Stomach (tissue), 19 donors: ENCODE results near the gene IFT27. TPM values are rescaled to one million over a fixed set of nuclear protein-coding genes. Genes with fewer than 3 reads are reported as not detected.
A peak's percentile ranks its signal among the peaks of the same experiment; 100 is the strongest.

Experiments used
- DNase-seq, 2 donors: peaks; one replicate each; pipeline versions ENCODE4 v3.0.0 to v3.0.0-alpha.2; 2013 to 2019
- H3K27ac ChIP-seq, 5 donors: fragments of 200-600 bp in 4 of 5; sonication (generic) in 4 of 5; one replicate each; pipeline ENCODE4 v1.5.1; 2013 to 2019; ENCODE audit warnings: mild to moderate bottlenecking in 1 of 5, moderate library complexity in 1 of 5
- H3K27me3 ChIP-seq, 3 donors: fragments of 200-600 bp; sonication (generic); one replicate each; pipeline ENCODE4 v1.5.1; 2017 to 2019; ENCODE audit warnings: mixed run types in 1 of 3
- H3K36me3 ChIP-seq, 4 donors: fragments of 200-600 bp; sonication (generic); 1 replicate in 3 of 4; 2 replicates in 1 of 4; pipeline ENCODE4 v1.5.1; 2016 to 2019
- H3K4me1 ChIP-seq, 4 donors: fragments of 200-600 bp; sonication (generic); one replicate each; pipeline ENCODE4 v1.5.1; 2016 to 2019
- H3K4me3 ChIP-seq, 4 donors: fragments of 200-600 bp; sonication (generic) in 3 of 4; one replicate each; pipeline ENCODE4 v1.5.1; 2016 to 2019; ENCODE audit warnings: mild to moderate bottlenecking in 1 of 4
- H3K9me3 ChIP-seq, 4 donors: fragments of 200-600 bp; sonication (generic); one replicate each; pipeline ENCODE4 v1.5.1; 2016 to 2019
- CTCF ChIP-seq, 7 experiments: fragments of 450-650 bp in 4 of 7; fragments of 200-600 bp in 3 of 7; sonication (generic) in 3 of 7; IDR thresholded peaks; one replicate each; pipeline ENCODE4 v1.5.1; 2016 to 2019; ENCODE audit warnings: antibody characterized with exemption in 7 of 7, control low read depth in 2 of 7, mild to moderate bottlenecking in 1 of 7
- EP300 ChIP-seq: sonication (generic); formaldehyde crosslinking; IDR thresholded peaks from one replicate; pipeline ENCODE4 v1.6.1; 2017; ENCODE audit warnings: antibody characterized with exemption
- POLR2A ChIP-seq, 4 donors: fragments of 450-650 bp; IDR thresholded peaks; one replicate each; pipeline ENCODE4 v1.6.1; 2016; ENCODE audit warnings: antibody characterized with exemption in 4 of 4, control low read depth in 2 of 4, mild to moderate bottlenecking in 1 of 4, moderate library complexity in 1 of 4
- POLR2AphosphoS5 ChIP-seq, 3 donors: sonication (generic); formaldehyde crosslinking; IDR thresholded peaks; one replicate each; pipeline ENCODE4 v1.6.1; 2016; ENCODE audit warnings: antibody characterized with exemption in 3 of 3
- WGBS, 5 donors: extraction: QIAGEN DNeasy Blood & Tissue Kit in 3 of 5; methylation state at CpG; one replicate each; pipeline versions ENCODE4 v1.1.5 to v1.1.7; 2013 to 2018; 5-methylcytosine and 5-hydroxymethylcytosine counted together
- intact Hi-C: fragments of 100-400 bp; cut with DNase I; formaldehyde crosslinking; loops from one replicate; pipeline ENCODE4 v1.15.1; 2023; ENCODE audit warnings: low total_unique reads
- long read RNA-seq, 10 donors: transcript quantifications; one replicate each; lab custom pipeline, GENCODE V29; 2026
- polyA plus RNA-seq, 3 donors: library from polyadenylated mRNA; stranded (reverse); fragments of 200-250 nt; gene quantifications; one replicate each; pipeline ENCODE4 v1.2.3, GENCODE V29; 2013
- total RNA-seq, 5 donors: library from RNA; depleted of rRNA; stranded (reverse); fragments of >200 nt; gene quantifications; one replicate each; pipeline versions ENCODE4 v1.1.0 to v1.2.3, GENCODE V29; 2014 to 2016
- donor health status: healthy with polysubstance abuse.
- donor health status: Bipolar disorder and iron deficiency.
- donor health status: healthy.

Gene IFT27
- 10 to 100 TPM in 3 of 5 donors, 1 to 10 TPM in 2; 8.2 to 36.1 (median 13.8) TPM for total RNA-seq
- polyA plus RNA-seq = 10 to 100 TPM; 19.4 to 31.5 (median 24.6) TPM
- long read RNA-seq, donor 1, transcript IFT27-205 (7 exons, 1,095 nt) = major isoform, 10 of 10 reads
- long read RNA-seq, donor 1, partial matches to known transcripts = 0 of 10 reads
- long read RNA-seq, donor 1, other reads (novel, unspliced or antisense) = 0 of 10 reads
- long read RNA-seq, donor 2, partial matches to known transcripts = 0 of 4 reads
- long read RNA-seq, donor 2, other reads (novel, unspliced or antisense) = 0 of 4 reads
- long read RNA-seq, donor 3, partial matches to known transcripts = 0 of 4 reads
- long read RNA-seq, donor 3, other reads (novel, unspliced or antisense) = 0 of 4 reads
- long read RNA-seq, donor 4 = 0 reads
- long read RNA-seq, donor 5, transcript IFT27-205 (7 exons, 1,095 nt) = major isoform, 12 of 12 reads
- long read RNA-seq, donor 5, partial matches to known transcripts = 0 of 12 reads
- long read RNA-seq, donor 5, other reads (novel, unspliced or antisense) = 0 of 12 reads
- long read RNA-seq, donor 6, transcript IFT27-205 (7 exons, 1,095 nt) = major isoform, 22 of 31 reads
- long read RNA-seq, donor 6, partial matches to known transcripts = 7 of 31 reads
- long read RNA-seq, donor 6, other reads (novel, unspliced or antisense) = 0 of 31 reads
- long read RNA-seq, donor 7, transcript IFT27-205 (7 exons, 1,095 nt) = major isoform, 8 of 9 reads
- long read RNA-seq, donor 7, partial matches to known transcripts = 0 of 9 reads
- long read RNA-seq, donor 7, other reads (novel, unspliced or antisense) = 0 of 9 reads
- long read RNA-seq, donor 8, transcript IFT27-205 (7 exons, 1,095 nt) = major isoform, 8 of 8 reads
- long read RNA-seq, donor 8, partial matches to known transcripts = 0 of 8 reads
- long read RNA-seq, donor 8, other reads (novel, unspliced or antisense) = 0 of 8 reads
- long read RNA-seq, donor 9, transcript IFT27-205 (7 exons, 1,095 nt) = major isoform, 8 of 13 reads
- long read RNA-seq, donor 9, partial matches to known transcripts = 5 of 13 reads
- long read RNA-seq, donor 9, other reads (novel, unspliced or antisense) = 0 of 13 reads
- long read RNA-seq, donor 10, transcript IFT27-205 (7 exons, 1,095 nt) = major isoform, 6 of 6 reads
- long read RNA-seq, donor 10, partial matches to known transcripts = 0 of 6 reads
- long read RNA-seq, donor 10, other reads (novel, unspliced or antisense) = 0 of 6 reads

DNA sequence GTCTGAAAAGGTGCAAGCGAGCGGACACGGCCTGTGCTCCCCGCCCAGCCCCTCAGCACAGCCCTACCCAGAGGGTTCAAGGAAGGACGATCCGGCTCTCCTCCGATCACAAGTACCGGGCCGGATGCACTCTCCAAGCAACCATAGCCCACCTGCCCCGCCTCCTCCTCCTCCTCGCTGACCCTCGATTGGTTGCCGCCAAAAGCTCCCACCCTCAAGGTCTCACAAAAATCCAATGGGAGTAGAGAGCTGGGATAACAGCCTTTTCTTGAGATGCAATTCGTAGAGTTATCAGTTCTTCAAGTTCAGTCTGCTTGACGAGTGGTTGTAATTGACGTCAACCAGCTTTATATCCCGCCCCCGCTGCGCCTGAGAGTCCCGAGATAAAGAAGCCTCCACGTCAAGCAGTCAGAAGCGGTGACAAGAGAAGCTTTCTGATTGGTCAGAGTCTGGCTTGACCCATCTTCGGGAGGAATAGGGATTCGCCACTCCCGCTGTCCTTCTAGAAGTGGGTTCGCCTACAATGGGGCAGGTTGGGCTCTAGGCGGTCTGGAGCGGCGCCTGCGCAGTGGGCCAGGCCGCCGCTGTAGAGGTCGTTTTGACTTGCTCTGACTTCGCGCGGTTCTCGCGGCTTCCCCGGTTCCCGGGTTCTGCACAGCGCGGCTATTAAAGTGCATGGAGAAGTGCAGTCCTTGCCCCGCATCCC, at the start of gene IFT27:
TSS of gene IFT27 (minus strand) at position 156 of the 706 bp plus-strand sequence. CDS start 412 bp downstream, outside the sequence.
- Histone ChIP-seq H3K36me3 (peaks cover 0 to 15% (median 4%) of the 10 kb centered on the region in 4 donors), H3K27ac (peak within 1 kb of the TSS; percentile 86 to 94 (median 91)), H3K9me3 (no peaks in the 10 kb centered on the region), H3K4me3 (peak within 1 kb of the TSS; percentile 84 to 97 (median 92)), H3K4me1 (peaks cover 0 to 18% (median 12%) of the 10 kb centered on the region in 4 donors), H3K27me3 (no peaks in the 10 kb centered on the region)
- 0 to 1% (median 0%) methylated on average over 26 to 43 of the region's 43 CpGs for WGBS, 5 donors
- TF ChIP-seq EP300 (no peak), POLR2AphosphoS5 (IDR thresholded peaks at IDR 0.05) (peak; percentile 16 to 50 (median 26))
- intact Hi-C loops = no loop called here
- peak; percentile 99 to 100 for DNase-seq

DNA sequence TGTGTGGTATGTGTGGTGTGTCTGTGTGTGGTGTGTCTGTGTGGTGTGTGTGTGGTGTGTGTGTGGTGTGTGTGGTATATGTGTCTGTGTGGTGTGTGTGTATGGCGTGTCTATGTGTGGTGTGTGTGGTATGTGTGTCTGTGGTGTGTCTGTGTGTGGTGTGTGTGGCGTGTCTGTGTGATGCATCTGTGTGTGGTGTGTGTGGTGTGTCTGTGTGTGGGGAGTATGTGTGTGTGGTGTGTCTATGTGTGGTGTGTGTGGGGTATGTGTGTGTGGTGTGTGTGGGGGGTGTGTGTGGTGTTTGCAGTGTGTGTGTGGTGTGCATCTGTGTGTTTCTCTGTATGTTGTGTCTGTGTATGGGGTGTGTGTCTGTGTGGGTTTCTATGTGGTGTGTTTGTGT, 48.7 kb upstream of the IFT27 start:
- WGBS, 5 donors = 85 to 100% (median 91%) methylated on average over 2 of the region's 2 CpGs

GRCh38 chr22:36823186-36823839, 47.4 kb upstream of the IFT27 start:
- H3K4me1 ChIP-seq = no peaks in the 10 kb centered on the region
- no peaks in the 10 kb centered on the region for H3K9me3 ChIP-seq
- no peak overlapping the region for H3K27ac ChIP-seq
- TF ChIP-seq POLR2AphosphoS5 (IDR thresholded peaks at IDR 0.05) (no peak), POLR2A (IDR thresholded peaks at IDR 0.05) (no peak), EP300 (no peak), CTCF (IDR thresholded peaks at IDR 0.05) (no peak)
- intact Hi-C loops = no loop called here
- H3K27me3 ChIP-seq = peaks cover 8 to 60% (median 19%) of the 10 kb centered on the region in 3 donors
- H3K36me3 ChIP-seq = no peaks in the 10 kb centered on the region
- WGBS, 5 donors = 52 to 56% (median 55%) methylated on average over 17 of the region's 17 CpGs
- no peak overlapping the region for H3K4me3 ChIP-seq
- DNase-seq = peak in 1 of 2 donors; percentile 14

More for the DNA sequence above, 48.7 kb upstream of the IFT27 start:
- intact Hi-C loops = no loop called here
- no peak for DNase-seq
- Histone ChIP-seq H3K4me1 (no peaks in the 10 kb centered on the region), H3K36me3 (no peaks in the 10 kb centered on the region), H3K27me3 (peaks cover 0 to 60% (median 13%) of the 10 kb centered on the region in 3 donors), H3K9me3 (no peaks in the 10 kb centered on the region), H3K27ac (no peak overlapping the region), H3K4me3 (no peak overlapping the region)
- TF ChIP-seq EP300 (no peak), POLR2A (IDR thresholded peaks at IDR 0.05) (no peak), POLR2AphosphoS5 (IDR thresholded peaks at IDR 0.05) (no peak), CTCF (IDR thresholded peaks at IDR 0.05) (no peak)

GRCh38 chr22:36822581-36822980, 46.7 kb upstream of the IFT27 start:
- no peak for DNase-seq
- H3K27ac ChIP-seq = no peak overlapping the region
- H3K9me3 ChIP-seq = no peaks in the 10 kb centered on the region
- no peaks in the 10 kb centered on the region for H3K36me3 ChIP-seq
- no peaks in the 10 kb centered on the region for H3K4me1 ChIP-seq
- H3K4me3 ChIP-seq = no peak overlapping the region
- intact Hi-C loops = no loop called here
- TF ChIP-seq POLR2AphosphoS5 (IDR thresholded peaks at IDR 0.05) (no peak), CTCF (IDR thresholded peaks at IDR 0.05) (no peak), POLR2A (IDR thresholded peaks at IDR 0.05) (no peak), EP300 (no peak)
- 66 to 75% (median 72%) methylated on average over 6 of the region's 6 CpGs for WGBS, 5 donors
- H3K27me3 ChIP-seq = peaks cover 12 to 67% (median 27%) of the 10 kb centered on the region in 3 donors
